Adrenal gland (tissue), 5 donors: ENCODE data around the gene NUDT16.

Experiments
- POLR2A ChIP-seq, 2 donors: fragments of 450-650 bp; IDR thresholded peaks; one replicate each; pipeline ENCODE4 v1.6.1; 2017; ENCODE audit warnings: antibody characterized with exemption in 2 of 2, mild to moderate bottlenecking in 2 of 2, moderate library complexity in 1 of 2
- TF ChIP-seq, protein P1 (sequence below), 6 experiments: fragments of 450-650 bp in 4 of 6; fragments of 200-600 bp in 2 of 6; sonication (generic) in 1 of 6; IDR thresholded peaks; 1 replicate in 5 of 6; 2 replicates in 1 of 6; pipeline versions ENCODE4 v1.5.1 to v1.8.0; 2016 to 2021; ENCODE audit warnings: antibody characterized with exemption in 6 of 6, mild to moderate bottlenecking in 2 of 6, moderate library complexity in 1 of 6
- donor health status: DM: no; HTN: no; CAD: no.

DNA sequence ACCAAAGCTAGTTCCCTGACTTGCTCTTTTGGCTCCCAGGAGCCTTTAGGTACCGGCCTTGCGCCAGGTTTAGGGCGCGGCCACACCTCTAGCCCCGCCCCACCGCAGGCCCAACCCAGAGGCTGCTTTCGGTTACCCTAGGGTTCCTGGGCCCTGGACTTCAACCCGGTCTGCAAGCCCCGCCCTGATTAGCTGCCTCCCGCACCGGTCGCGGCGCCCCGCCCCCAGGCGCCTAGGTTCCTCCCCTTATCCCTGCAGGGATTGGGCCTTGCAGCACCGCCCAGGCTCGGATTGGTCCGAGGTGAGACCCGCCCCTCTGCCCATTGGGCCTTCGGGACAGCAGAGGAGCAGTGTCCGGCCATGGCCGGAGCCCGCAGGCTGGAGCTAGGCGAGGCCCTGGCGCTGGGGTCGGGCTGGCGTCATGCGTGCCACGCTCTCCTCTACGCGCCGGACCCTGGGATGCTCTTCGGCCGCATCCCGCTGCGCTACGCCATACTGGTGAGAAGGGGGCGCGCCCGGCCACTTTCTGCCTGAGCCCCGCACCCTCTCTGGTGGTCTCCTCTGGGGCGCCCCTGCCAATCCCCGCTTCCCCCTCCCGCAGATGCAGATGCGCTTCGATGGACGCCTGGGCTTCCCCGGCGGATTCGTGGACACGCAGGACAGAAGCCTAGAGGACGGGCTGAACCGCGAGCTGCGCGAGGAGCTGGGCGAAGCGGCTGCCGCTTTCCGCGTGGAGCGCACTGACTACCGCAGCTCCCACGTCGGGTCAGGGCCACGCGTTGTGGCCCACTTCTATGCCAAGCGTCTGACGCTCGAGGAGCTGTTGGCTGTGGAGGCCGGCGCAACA lies at the start of gene NUDT16:
- TF ChIP-seq, protein P1, sequence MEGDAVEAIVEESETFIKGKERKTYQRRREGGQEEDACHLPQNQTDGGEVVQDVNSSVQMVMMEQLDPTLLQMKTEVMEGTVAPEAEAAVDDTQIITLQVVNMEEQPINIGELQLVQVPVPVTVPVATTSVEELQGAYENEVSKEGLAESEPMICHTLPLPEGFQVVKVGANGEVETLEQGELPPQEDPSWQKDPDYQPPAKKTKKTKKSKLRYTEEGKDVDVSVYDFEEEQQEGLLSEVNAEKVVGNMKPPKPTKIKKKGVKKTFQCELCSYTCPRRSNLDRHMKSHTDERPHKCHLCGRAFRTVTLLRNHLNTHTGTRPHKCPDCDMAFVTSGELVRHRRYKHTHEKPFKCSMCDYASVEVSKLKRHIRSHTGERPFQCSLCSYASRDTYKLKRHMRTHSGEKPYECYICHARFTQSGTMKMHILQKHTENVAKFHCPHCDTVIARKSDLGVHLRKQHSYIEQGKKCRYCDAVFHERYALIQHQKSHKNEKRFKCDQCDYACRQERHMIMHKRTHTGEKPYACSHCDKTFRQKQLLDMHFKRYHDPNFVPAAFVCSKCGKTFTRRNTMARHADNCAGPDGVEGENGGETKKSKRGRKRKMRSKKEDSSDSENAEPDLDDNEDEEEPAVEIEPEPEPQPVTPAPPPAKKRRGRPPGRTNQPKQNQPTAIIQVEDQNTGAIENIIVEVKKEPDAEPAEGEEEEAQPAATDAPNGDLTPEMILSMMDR (IDR thresholded peaks at IDR 0.05) = peak in 1 of 6 experiments; percentile 7
- TF ChIP-seq POLR2A (IDR thresholded peaks at IDR 0.05) = peak; percentile 78 to 95
